CD14-positive monocyte (primary cell): Measurements from ENCODE around the gene CERK. TPM values are rescaled to one million over a fixed set of nuclear protein-coding genes. Genes with fewer than 3 reads are reported as not detected.

ENCODE experiments used
- DNase-seq, 3 donors: peaks; one replicate each; pipeline ENCODE4 v3.0.0-alpha.2; 2011 to 2022
- H2AFZ ChIP-seq: 2 replicates; pipeline ENCODE4 v1.6.0; 2012; ENCODE audit warnings: mild to moderate bottlenecking, low read depth, low read length, inconsistent platforms; ENCODE audit not compliant: insufficient read depth, poor library complexity, severe bottlenecking
- H3K27ac ChIP-seq, 2 donors: 1 replicate in 1 of 2; 2 replicates in 1 of 2; pipeline ENCODE4 v1.5.1; 2012 to 2013; ENCODE audit warnings: low read length in 2 of 2, control low read depth in 1 of 2, inconsistent platforms in 1 of 2, low read depth in 1 of 2, mild to moderate bottlenecking in 1 of 2
- H3K27me3 ChIP-seq, 2 donors: one replicate each; pipeline versions ENCODE4 v1.6.0 to v1.6.1; 2011 to 2013; ENCODE audit warnings: low read length in 2 of 2; ENCODE audit not compliant: control insufficient read depth in 2 of 2, insufficient read depth in 2 of 2
- H3K36me3 ChIP-seq, 2 donors: replicated peaks in 1 of 2; 1 replicate in 1 of 2; 2 replicates in 1 of 2; pipeline versions ENCODE4 v1.5.1 to v1.6.1; 2012 to 2013; ENCODE audit warnings: low read length in 2 of 2, control low read depth in 1 of 2, inconsistent platforms in 1 of 2, mild to moderate bottlenecking in 1 of 2; ENCODE audit not compliant: insufficient read depth in 2 of 2, control insufficient read depth in 1 of 2
- H3K4me1 ChIP-seq, 2 donors: 1 replicate in 1 of 2; 2 replicates in 1 of 2; pipeline versions ENCODE4 v1.5.1 to v1.6.1; 2012 to 2013; ENCODE audit warnings: low read length in 2 of 2, control low read depth in 1 of 2, inconsistent platforms in 1 of 2, mild to moderate bottlenecking in 1 of 2, moderate library complexity in 1 of 2; ENCODE audit not compliant: insufficient read depth in 2 of 2, control insufficient read depth in 1 of 2
- H3K4me2 ChIP-seq: replicated peaks from 2 replicates; pipeline ENCODE3; 2012; ENCODE audit warnings: low read length, moderate library complexity, mild to moderate bottlenecking; ENCODE audit not compliant: poor library complexity, severe bottlenecking; ENCODE audit errors: extremely low read depth
- H3K4me3 ChIP-seq, 3 experiments: fragments of 200-600 bp in 1 of 3; sonication (generic) in 1 of 3; replicated peaks in 1 of 3; 1 replicate in 2 of 3; 2 replicates in 1 of 3; pipeline ENCODE4 v1.5.1; 2011 to 2013; ENCODE audit warnings: low read length in 3 of 3, mild to moderate bottlenecking in 3 of 3, control low read depth in 2 of 3, low read depth in 2 of 3, inconsistent platforms in 1 of 3, moderate library complexity in 1 of 3
- H3K79me2 ChIP-seq: 2 replicates; pipeline ENCODE4 v1.6.0; 2012; ENCODE audit warnings: mild to moderate bottlenecking, control low read depth, inconsistent platforms, low read length, moderate library complexity; ENCODE audit not compliant: insufficient read depth
- H3K9ac ChIP-seq: 2 replicates; pipeline ENCODE4 v1.6.0; 2017; ENCODE audit warnings: low read length, mild to moderate bottlenecking; ENCODE audit not compliant: insufficient read depth, poor library complexity, severe bottlenecking
- H3K9me3 ChIP-seq, 2 donors: replicated peaks in 1 of 2; 1 replicate in 1 of 2; 2 replicates in 1 of 2; pipeline versions ENCODE4 v1.5.1 to v1.6.1; 2012 to 2013; ENCODE audit warnings: low read length in 2 of 2, control low read depth in 1 of 2; ENCODE audit not compliant: control insufficient read depth in 1 of 2, insufficient read depth in 1 of 2
- H4K20me1 ChIP-seq: 2 replicates; pipeline ENCODE4 v1.6.0; 2012; ENCODE audit warnings: mild to moderate bottlenecking, low read length, control low read depth, moderate library complexity; ENCODE audit not compliant: insufficient read depth
- H3K27ac Mint-ChIP-seq, 7 donors: one replicate each; pipeline ENCODE4 v1.8.0; 2020; ENCODE audit warnings: mild to moderate bottlenecking in 7 of 7, mixed read lengths in 7 of 7, moderate library complexity in 6 of 7, inconsistent platforms in 2 of 7
- H3K27me3 Mint-ChIP-seq, 3 donors: one replicate each; pipeline ENCODE4 v1.8.0; 2021 to 2022; ENCODE audit warnings: low read depth in 3 of 3, mild to moderate bottlenecking in 3 of 3, mixed read lengths in 3 of 3, moderate library complexity in 3 of 3, inconsistent platforms in 1 of 3
- H3K36me3 Mint-ChIP-seq, 2 donors: one replicate each; pipeline ENCODE4 v1.8.0; 2020; ENCODE audit warnings: mixed read lengths in 2 of 2, inconsistent platforms in 1 of 2, mild to moderate bottlenecking in 1 of 2
- H3K4me1 Mint-ChIP-seq: one replicate; pipeline ENCODE4 v1.8.0; 2020; ENCODE audit warnings: mild to moderate bottlenecking, mixed read lengths
- H3K4me3 Mint-ChIP-seq, 2 donors: one replicate each; pipeline ENCODE4 v1.8.0; 2020; ENCODE audit warnings: mild to moderate bottlenecking in 2 of 2, mixed read lengths in 2 of 2, moderate library complexity in 1 of 2
- H3K9me3 Mint-ChIP-seq, 7 donors: one replicate each; pipeline ENCODE4 v1.8.0; 2020 to 2022; ENCODE audit warnings: mixed read lengths in 7 of 7, mild to moderate bottlenecking in 6 of 7, moderate library complexity in 6 of 7, inconsistent platforms in 2 of 7
- WGBS: methylation state at CpG from one replicate; pipeline ENCODE4 v1.1.5; 2013; ENCODE audit warnings: missing lambda C conversion rate; ENCODE audit not compliant: insufficient coverage; 5-methylcytosine and 5-hydroxymethylcytosine counted together
- intact Hi-C, 2 donors: fragments of 100-400 bp; cut with micrococcal nuclease; formaldehyde crosslinking; loops; one replicate each; pipeline versions ENCODE4 v1.15.0 to v1.15.1; 2023
- polyA plus RNA-seq, 3 donors: library from polyadenylated mRNA; depleted of rRNA in 1 of 3; unstranded in 2 of 3; stranded (reverse) in 1 of 3; fragments of 300-500 nt in 2 of 3; fragments of >200 nt in 1 of 3; fragmentation: Illumina TruSeq in 2 of 3; gene quantifications; 1 replicate in 2 of 3; 2 replicates in 1 of 3; pipeline ENCODE4 v1.2.3, GENCODE V29; 2012 to 2021
- TF ChIP-seq, protein P1 (sequence below): fragments of 200-600 bp; IDR thresholded peaks from one replicate; pipeline ENCODE4 v1.8.0; 2022; ENCODE audit warnings: antibody characterized with exemption, mild to moderate bottlenecking

Gene CERK
- polyA plus RNA-seq, 3 donors, result 22.4 to 40.2 (median 24.5) TPM

DNA sequence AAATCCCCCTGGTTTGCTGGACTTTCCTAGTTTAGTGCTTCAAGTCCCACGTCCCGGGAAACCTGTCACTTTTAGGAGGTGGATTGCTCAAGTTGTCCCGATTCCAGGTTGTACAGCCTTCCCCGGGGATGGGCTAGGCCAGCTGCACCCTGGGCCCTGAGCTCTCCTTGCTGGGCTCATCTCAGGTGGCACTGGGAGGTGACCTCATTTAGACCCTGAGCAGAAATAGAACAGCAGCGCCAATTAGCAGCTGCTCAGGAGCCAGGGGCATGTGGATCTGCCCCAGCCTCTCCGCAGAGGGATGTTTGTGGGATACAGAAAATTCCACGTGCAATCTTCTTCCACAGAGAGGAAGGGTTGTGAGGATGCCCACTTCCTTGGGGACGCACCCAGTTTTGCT is 9.6 kb upstream of the CERK start:
- Histone ChIP-seq H3K36me3 (no peaks in the 10 kb centered on the region), H3K4me3 (no peak overlapping the region), H3K27me3 (no peaks in the 10 kb centered on the region), H3K4me2 (no peak overlapping the region), H3K4me1 (peaks cover 37 to 38% of the 10 kb centered on the region in 2 donors), H3K9me3 (peaks cover 0 to 8% of the 10 kb centered on the region in 2 donors), H4K20me1 (no peaks in the 10 kb centered on the region), H3K27ac (no peak overlapping the region), H2AFZ (no peak overlapping the region), H3K9ac (no peak overlapping the region), H3K79me2 (no peaks in the 10 kb centered on the region)
- intact Hi-C loops, result no loop called here
- peaks cover 6 to 8% (median 7%) of the 10 kb centered on the region in 7 donors for H3K9me3 Mint-ChIP-seq
- TF ChIP-seq, protein P1, sequence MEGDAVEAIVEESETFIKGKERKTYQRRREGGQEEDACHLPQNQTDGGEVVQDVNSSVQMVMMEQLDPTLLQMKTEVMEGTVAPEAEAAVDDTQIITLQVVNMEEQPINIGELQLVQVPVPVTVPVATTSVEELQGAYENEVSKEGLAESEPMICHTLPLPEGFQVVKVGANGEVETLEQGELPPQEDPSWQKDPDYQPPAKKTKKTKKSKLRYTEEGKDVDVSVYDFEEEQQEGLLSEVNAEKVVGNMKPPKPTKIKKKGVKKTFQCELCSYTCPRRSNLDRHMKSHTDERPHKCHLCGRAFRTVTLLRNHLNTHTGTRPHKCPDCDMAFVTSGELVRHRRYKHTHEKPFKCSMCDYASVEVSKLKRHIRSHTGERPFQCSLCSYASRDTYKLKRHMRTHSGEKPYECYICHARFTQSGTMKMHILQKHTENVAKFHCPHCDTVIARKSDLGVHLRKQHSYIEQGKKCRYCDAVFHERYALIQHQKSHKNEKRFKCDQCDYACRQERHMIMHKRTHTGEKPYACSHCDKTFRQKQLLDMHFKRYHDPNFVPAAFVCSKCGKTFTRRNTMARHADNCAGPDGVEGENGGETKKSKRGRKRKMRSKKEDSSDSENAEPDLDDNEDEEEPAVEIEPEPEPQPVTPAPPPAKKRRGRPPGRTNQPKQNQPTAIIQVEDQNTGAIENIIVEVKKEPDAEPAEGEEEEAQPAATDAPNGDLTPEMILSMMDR, result no peak
- H3K4me1 Mint-ChIP-seq, result peaks cover 35% of the 10 kb centered on the region
- no peak overlapping the region for H3K27ac Mint-ChIP-seq
- 95% methylated on average over 7 of the region's 8 CpGs for WGBS
- H3K27me3 Mint-ChIP-seq, result peaks cover 2 to 11% (median 10%) of the 10 kb centered on the region in 3 donors
- H3K36me3 Mint-ChIP-seq, result no peaks in the 10 kb centered on the region
- DNase-seq, result no peak
- no peak overlapping the region for H3K4me3 Mint-ChIP-seq

DNA sequence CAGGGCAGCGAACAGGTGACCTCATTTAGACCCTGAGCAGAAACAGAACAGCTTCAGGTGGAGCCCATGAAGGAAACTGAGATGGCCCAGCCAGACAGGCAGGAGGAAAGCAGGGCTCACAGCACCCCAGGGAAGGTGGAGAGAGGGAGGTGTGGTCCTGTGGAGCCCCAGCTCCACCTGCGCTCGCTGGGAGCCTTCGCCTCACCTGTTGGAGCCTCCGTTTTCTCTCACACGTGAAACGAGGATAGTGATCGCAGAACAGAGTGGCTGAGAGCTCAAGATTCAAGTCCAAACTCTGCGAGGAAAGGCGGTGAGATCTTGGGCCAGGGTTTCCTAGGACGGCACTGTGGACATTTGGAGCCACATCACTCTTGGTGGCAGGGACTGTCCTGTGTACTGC is 8.6 kb upstream of the CERK start:
- DNase-seq, result no peak
- Mint-ChIP-seq H3K9me3 (peaks cover 6 to 9% (median 7%) of the 10 kb centered on the region in 7 donors), H3K27ac (no peak overlapping the region)

More for the DNA sequence above, 8.6 kb upstream of the CERK start:
- Histone ChIP-seq H3K4me3 (no peak overlapping the region), H3K9me3 (peaks cover 0 to 8% of the 10 kb centered on the region in 2 donors), H3K27ac (no peak overlapping the region), H3K79me2 (no peaks in the 10 kb centered on the region), H3K4me2 (no peak overlapping the region), H3K27me3 (no peaks in the 10 kb centered on the region), H3K9ac (no peak overlapping the region), H3K36me3 (no peaks in the 10 kb centered on the region), H4K20me1 (no peaks in the 10 kb centered on the region), H3K4me1 (peaks cover 32 to 33% of the 10 kb centered on the region in 2 donors), H2AFZ (no peak overlapping the region)
- TF ChIP-seq, protein P1, result no peak
- WGBS, result 96% methylated on average over 11 of the region's 11 CpGs
- no peaks in the 10 kb centered on the region for H3K36me3 Mint-ChIP-seq
- intact Hi-C loops, result no loop called here
- H3K4me1 Mint-ChIP-seq, result peaks cover 30% of the 10 kb centered on the region
- peaks cover 2 to 11% (median 10%) of the 10 kb centered on the region in 3 donors for H3K27me3 Mint-ChIP-seq
- no peak overlapping the region for H3K4me3 Mint-ChIP-seq
